Right ventricle myocardium superior (tissue), 1 donor: ENCODE results near the gene HS3ST6. TPM values are rescaled to one million over a fixed set of nuclear protein-coding genes. Genes with fewer than 3 reads are reported as not detected.
"Not testable (repeated sequence)": the region's sequence is repeated elsewhere in the genome, so short reads cannot be mapped to it uniquely, and the experiment has no call there.

ENCODE experiments used
- ATAC-seq: fragments of 200-7000 bp; cut with Tn5 transposase; one replicate; pipeline ENCODE4 v1.9.1; 2020; ENCODE audit warnings: mild to moderate bottlenecking; ENCODE audit not compliant: poor library complexity
- DNase-seq: peaks from one replicate; pipeline ENCODE4 v3.0.0-alpha.2; 2020
- intact Hi-C: fragments of 100-400 bp; cut with DNase I; formaldehyde crosslinking; loops from one replicate; pipeline ENCODE4 v1.11.2; 2022
- total RNA-seq: library from RNA; stranded (reverse); fragmentation: NEBNext Ultra II Directional; extraction: Animal tissue kit (Norgen Biotek cat#: 25700); gene quantifications from one replicate; pipeline ENCODE4 v1.2.1, GENCODE V29; 2021
- donor health status: DM: no; HTN: yes; CAD: no; lungs with severe emphysema.

HS3ST6 gene
- total RNA-seq, 1 donor from 2014 or later = not detected

- no peak for DNase-seq
Measured at GRCh38 chr16:1932050-1933028, 14.1 kb upstream of the HS3ST6 start.

GRCh38 chr16:1930338-1930720 lies 12.1 kb upstream of the HS3ST6 start:
- no peak for ATAC-seq
- DNase-seq = no peak
- intact Hi-C loops = no loop called here

More at GRCh38 chr16:1932050-1933028, 14.1 kb upstream of the HS3ST6 start:
- no peak for ATAC-seq
- intact Hi-C loops = no loop called here

- DNase-seq (peak; percentile 95), ATAC-seq (peak; percentile 97)
- intact Hi-C loops = loop anchor here (5.0 kb wide), 1 partner anchor 67 kb away; no protein-coding TSS in a partner anchor
Measured at GRCh38 chr16:1929578-1930337, 11.5 kb upstream of the HS3ST6 start.

GRCh38 chr16:1929105-1929504 lies 10.9 kb upstream of the HS3ST6 start:
- intact Hi-C loops = loop anchor here (5.0 kb wide), 1 partner anchor 67 kb away; no protein-coding TSS in a partner anchor
- ATAC-seq (peak; percentile 70), DNase-seq (no peak)

GRCh38 chr16:1926271-1926670 lies 8.1 kb upstream of the HS3ST6 start:
- intact Hi-C loops = loop anchor here (5.0 kb wide), 1 partner anchor 64 kb away; no protein-coding TSS in a partner anchor

GRCh38 chr16:1924095-1924494 lies 5.9 kb upstream of the HS3ST6 start:
- ATAC-seq (no peak), DNase-seq (no peak)
- intact Hi-C loops = no loop called here

More at GRCh38 chr16:1926271-1926670, 8.1 kb upstream of the HS3ST6 start:
- ATAC-seq (no peak), DNase-seq (no peak)

- no peak for DNase-seq
- intact Hi-C loops = no loop called here
- ATAC-seq = peak; percentile 37
Measured at GRCh38 chr16:1923299-1924034, 5.3 kb upstream of the HS3ST6 start.

- intact Hi-C loops = no loop called here
- DNase-seq = no peak
- ATAC-seq = no peak
Measured at GRCh38 chr16:1922357-1922756, 4.1 kb upstream of the HS3ST6 start.

- intact Hi-C loops = no loop called here
- no peak for DNase-seq
- no peak for ATAC-seq
Measured at GRCh38 chr16:1920727-1921171, 2.5 kb upstream of the HS3ST6 start.

- DNase-seq, intact Hi-C loops, ATAC-seq: not testable (repeated sequence)
Measured at GRCh38 chr16:1920122-1920521, 1.9 kb upstream of the HS3ST6 start.

- intact Hi-C loops = no loop called here
- DNase-seq = no peak
- ATAC-seq = no peak
Measured at GRCh38 chr16:1919327-1919998, 1.2 kb upstream of the HS3ST6 start.

- ATAC-seq = no peak
- no peak for DNase-seq
- intact Hi-C loops = no loop called here
Measured at GRCh38 chr16:1917665-1918350, 407 bp downstream of the HS3ST6 start.

GRCh38 chr16:1917056-1917664 lies 1.1 kb downstream of the HS3ST6 start:
- DNase-seq = no peak
- intact Hi-C loops = no loop called here

GRCh38 chr16:1916640-1916990 lies 1.6 kb downstream of the HS3ST6 start:
- intact Hi-C loops = no loop called here
- DNase-seq (no peak), ATAC-seq (no peak)

More at GRCh38 chr16:1917056-1917664, 1.1 kb downstream of the HS3ST6 start:
- ATAC-seq = no peak

GRCh38 chr16:1915732-1916639 lies 2.2 kb downstream of the HS3ST6 start:
- intact Hi-C loops = no loop called here
- no peak for DNase-seq
- no peak for ATAC-seq

- ATAC-seq (no peak), DNase-seq (no peak)
- intact Hi-C loops = no loop called here
Measured at GRCh38 chr16:1914988-1915387, 3.2 kb downstream of the HS3ST6 start.
